Lower leg skin (tissue), 4 donors: Measurements from ENCODE around the gene SUGCT. TPM values are rescaled to one million over a fixed set of nuclear protein-coding genes. Genes with fewer than 3 reads are reported as not detected.

ENCODE experiments used
- DNase-seq, 2 donors: peaks; one replicate each; pipeline ENCODE4 v3.0.0-alpha.2; 2019; ENCODE audit warnings: low spot score in 2 of 2
- H3K4me3 ChIP-seq: fragments of 200-600 bp; sonication (generic); 2 replicates; pipeline ENCODE4 v1.5.1; 2017; ENCODE audit warnings: mild to moderate bottlenecking, low read depth; ENCODE audit not compliant: poor library complexity, severe bottlenecking
- CTCF ChIP-seq, 3 donors: fragments of 450-650 bp; IDR thresholded peaks; one replicate each; pipeline ENCODE4 v1.5.1; 2016; ENCODE audit warnings: antibody characterized with exemption in 3 of 3, mild to moderate bottlenecking in 3 of 3, moderate library complexity in 2 of 3
- POLR2A ChIP-seq, 2 donors: fragments of 450-650 bp; IDR thresholded peaks; one replicate each; pipeline ENCODE4 v1.6.1; 2016 to 2017; ENCODE audit warnings: antibody characterized with exemption in 2 of 2, mild to moderate bottlenecking in 1 of 2, moderate library complexity in 1 of 2
- WGBS, 2 donors: methylation state at CpG; one replicate each; pipeline ENCODE4 v1.1.5; 2018; 5-methylcytosine and 5-hydroxymethylcytosine counted together
- intact Hi-C: fragments of 100-400 bp; cut with DNase I; formaldehyde crosslinking; loops from one replicate; pipeline ENCODE4 v1.15.0; 2023; ENCODE audit warnings: low total_unique reads
- total RNA-seq, 4 donors: library from RNA; depleted of rRNA; stranded (reverse); fragments of >200 nt; gene quantifications; one replicate each; pipeline ENCODE4 v1.1.0, GENCODE V29; 2016

Gene SUGCT
- 1 to 10 TPM in 1 of 4 donors, under 1 TPM in 2, not detected in 1; 0.49 to 1.6 (median 0.59) TPM for total RNA-seq

GRCh38 chr7:40134428-40135316 lies at the start of gene SUGCT, which contains the start of gene MPLKIP:
TSS of gene SUGCT (plus strand) at chr7:40135005.
TSS of gene MPLKIP (minus strand) at chr7:40134622. CDS start at chr7:40134567, 55 bp downstream.
- intact Hi-C loops, result no loop called here
- DNase-seq, result peak; percentile 81 to 96
- TF ChIP-seq POLR2A (IDR thresholded peaks at IDR 0.05) (no peak), CTCF (IDR thresholded peaks at IDR 0.05) (peak in 1 of 3 donors; percentile 50)
- 0% methylated on average over 41 to 67 of the region's 75 CpGs for WGBS, 2 donors
- H3K4me3 ChIP-seq, result peak within 1 kb of the TSS; percentile 93

DNA sequence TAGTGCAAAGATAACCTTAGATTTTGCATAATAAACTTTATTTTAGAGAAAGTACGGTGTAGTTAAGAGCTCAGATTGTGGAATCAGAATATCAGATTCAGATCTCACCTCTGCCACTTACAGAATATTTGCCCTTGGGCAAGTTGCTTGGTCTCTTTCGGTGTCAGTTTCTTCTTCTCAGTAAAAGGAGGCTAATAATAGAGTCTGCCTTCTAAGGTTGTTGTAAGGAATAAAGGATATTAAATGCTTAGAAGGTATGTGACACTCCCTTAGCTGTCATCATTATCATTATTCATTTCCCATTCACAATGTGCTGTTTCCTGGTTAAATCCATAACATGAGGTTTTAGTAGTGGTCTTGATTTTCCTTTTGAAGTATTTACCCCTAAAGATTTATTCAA lies 42.6 kb upstream of the SUGCT start:
- TF ChIP-seq POLR2A (IDR thresholded peaks at IDR 0.05), result no peak
- TF ChIP-seq CTCF (IDR thresholded peaks at IDR 0.05), result no peak
- no peak overlapping the region for H3K4me3 ChIP-seq
- WGBS, 2 donors, result 74 to 84% methylated on average over 2 of the region's 2 CpGs
- DNase-seq, result no peak
- intact Hi-C loops, result no loop called here

DNA sequence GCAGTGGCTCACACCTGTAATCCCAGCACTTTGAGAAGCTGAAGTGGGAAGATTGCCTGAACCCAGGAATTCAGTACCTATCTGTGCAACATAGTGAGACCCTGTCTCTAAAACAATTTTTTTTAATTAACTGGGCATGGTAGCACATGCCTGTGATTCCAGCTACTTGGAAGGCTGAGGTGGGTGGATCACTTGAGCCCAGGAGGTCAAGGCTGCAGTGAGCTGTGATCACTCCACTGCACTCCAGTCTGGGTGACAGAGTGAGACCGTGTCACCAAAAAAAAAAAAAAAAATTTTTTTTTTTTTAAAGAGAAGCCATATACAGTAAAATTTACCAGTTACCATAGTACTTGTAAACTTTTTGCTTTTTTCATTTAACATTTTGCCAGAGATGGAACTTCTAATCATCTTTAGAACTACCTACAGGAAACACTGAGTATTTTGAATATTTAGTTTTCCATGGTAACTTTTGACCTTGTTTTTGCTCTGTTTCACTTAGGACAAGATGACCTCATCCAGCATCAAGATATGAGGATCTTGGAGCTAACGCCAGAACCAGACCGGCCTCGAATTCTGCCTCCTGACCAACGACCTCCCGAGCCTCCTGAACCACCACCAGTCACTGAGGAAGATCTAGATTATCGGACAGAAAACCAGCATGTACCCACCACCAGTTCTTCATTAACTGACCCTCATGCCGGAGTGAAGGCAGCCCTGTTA lies 41.0 kb upstream of the SUGCT start:
- H3K4me3 ChIP-seq, result no peak overlapping the region
- intact Hi-C loops, result no loop called here
- no peak for TF ChIP-seq POLR2A (IDR thresholded peaks at IDR 0.05)
- TF ChIP-seq CTCF (IDR thresholded peaks at IDR 0.05), result no peak
- 88 to 92% methylated on average over 8 of the region's 8 CpGs for WGBS, 2 donors
- no peak for DNase-seq

- WGBS, 2 donors, result 76 to 90% methylated on average over 1 of the region's 1 CpG
- H3K4me3 ChIP-seq, result no peak overlapping the region
- DNase-seq, result no peak
- TF ChIP-seq CTCF (IDR thresholded peaks at IDR 0.05) (no peak), POLR2A (IDR thresholded peaks at IDR 0.05) (no peak)
- intact Hi-C loops, result no loop called here
Measured at GRCh38 chr7:40095230-40095629, 39.6 kb upstream of the SUGCT start.

DNA sequence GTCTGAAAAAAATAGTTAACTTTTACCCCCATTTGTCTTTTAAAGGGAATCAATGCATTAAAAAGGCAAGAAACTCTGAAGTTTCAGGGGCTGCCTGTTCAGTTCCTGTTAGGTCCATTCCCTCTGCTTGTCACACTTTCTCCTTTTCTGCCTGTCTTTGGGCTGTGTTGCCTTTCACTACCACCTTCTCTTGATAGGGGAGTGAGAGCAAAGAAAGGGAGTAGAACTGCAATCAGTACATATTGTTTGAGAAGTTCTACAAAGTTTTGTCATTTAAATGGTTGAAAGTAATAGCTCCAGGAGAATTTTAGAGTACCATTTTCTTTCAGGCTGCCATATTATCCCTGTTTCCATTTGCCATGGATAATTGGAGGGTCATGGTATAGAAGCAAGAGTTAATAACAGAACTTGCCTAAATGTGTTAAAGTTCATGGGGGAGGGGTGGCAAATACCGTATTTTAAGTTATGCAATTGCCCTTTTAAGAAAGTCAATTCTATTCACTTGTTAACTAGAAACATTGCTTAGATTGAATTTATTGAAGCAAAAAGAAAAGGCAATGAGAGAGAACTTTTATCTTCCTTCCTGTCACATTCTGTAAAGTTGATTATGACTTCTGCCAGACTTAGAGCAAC lies 39.0 kb upstream of the SUGCT start:
- intact Hi-C loops, result no loop called here
- no peak overlapping the region for H3K4me3 ChIP-seq
- DNase-seq, result no peak
- WGBS, 2 donors, result 38 to 46% methylated on average over 1 of the region's 1 CpG
- no peak for TF ChIP-seq CTCF (IDR thresholded peaks at IDR 0.05)
- TF ChIP-seq POLR2A (IDR thresholded peaks at IDR 0.05), result no peak
